ENCODE results near the gene CPNE4.
"Not testable (repeated sequence)": the region's sequence is repeated elsewhere in the genome, so short reads cannot be mapped to it uniquely, and the experiment has no call there.

DNA sequence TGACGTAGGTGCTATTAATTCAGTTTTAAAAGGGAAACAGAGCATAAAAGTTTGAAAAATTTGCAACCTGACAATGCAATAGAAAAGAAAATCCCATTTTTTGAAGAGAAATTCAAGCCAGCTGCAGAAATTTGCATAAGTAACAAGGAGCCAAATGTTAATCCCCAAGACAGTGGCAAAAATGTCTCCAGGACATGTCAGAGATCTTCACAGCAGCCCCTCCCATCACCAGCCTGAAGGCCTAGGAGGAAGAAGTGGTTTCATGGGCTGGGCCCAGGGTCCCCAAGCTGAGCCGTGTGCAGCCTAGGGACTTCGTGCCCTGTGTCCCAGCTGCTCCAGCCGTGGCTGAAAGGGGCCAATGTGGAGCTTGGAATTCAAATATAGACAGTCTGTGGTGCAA, 148.9 kb downstream of the CPNE4 start:
- not testable (repeated sequence) for TF ChIP-seq CTCF (IDR thresholded peaks at IDR 0.05; ENCODE audit: low read length); EZH2phosphoT487 (IDR thresholded peaks at IDR 0.05; ENCODE audit: low read length); EZH2 (optimal IDR thresholded peaks at IDR 0.05; ENCODE audit: low read depth, low read length)
